Choroid plexus epithelial cell (primary cell): ENCODE data around the gene DDIT3.

Experiments
- DNase-seq: peaks from one replicate; pipeline ENCODE4 v3.0.0-alpha.2; 2010; ENCODE audit warnings: low read depth
- H3K4me3 ChIP-seq: 2 replicates; pipeline ENCODE4 v1.5.1; 2011; ENCODE audit warnings: low read depth, mild to moderate bottlenecking, control low read depth, low read length, moderate library complexity
- CTCF ChIP-seq: conservative IDR thresholded peaks from 2 replicates; pipeline ENCODE4 v1.5.1; 2011; ENCODE audit warnings: low read depth, mild to moderate bottlenecking, control low read depth, inconsistent platforms, low read length, moderate library complexity

The DDIT3 gene

GRCh38 chr12:57550641-57551549, 30.6 kb upstream of the DDIT3 start:
- no peak for DNase-seq
- TF ChIP-seq CTCF: no peak
- H3K4me3 ChIP-seq: no peak overlapping the region

GRCh38 chr12:57549909-57550640, 29.8 kb upstream of the DDIT3 start, which contains the start of gene KIF5A:
KIF5A (plus strand) TSS chr12:57550044; CDS start chr12:57550272, 228 bp downstream.
- H3K4me3 ChIP-seq: peak within 1 kb of the TSS; percentile 42
- no peak for TF ChIP-seq CTCF
- DNase-seq: no peak

GRCh38 chr12:57549203-57549908, 29.0 kb upstream of the DDIT3 start:
- peak overlapping the region; percentile 42 for H3K4me3 ChIP-seq
- DNase-seq: no peak
- no peak for TF ChIP-seq CTCF

- no peak for TF ChIP-seq CTCF
- H3K4me3 ChIP-seq: no peak overlapping the region
Measured at GRCh38 chr12:57548488-57548887, 28.2 kb upstream of the DDIT3 start.

GRCh38 chr12:57548013-57548315, 27.6 kb upstream of the DDIT3 start:
- DNase-seq: no peak
- no peak for TF ChIP-seq CTCF
- H3K4me3 ChIP-seq: no peak overlapping the region

More at GRCh38 chr12:57548488-57548887, 28.2 kb upstream of the DDIT3 start:
- DNase-seq: no peak

GRCh38 chr12:57547288-57548012, 27.1 kb upstream of the DDIT3 start:
- TF ChIP-seq CTCF: no peak
- no peak for DNase-seq
- H3K4me3 ChIP-seq: peak overlapping the region; percentile 91
